Measurements from ENCODE around the gene WEE1. TPM values are rescaled to one million over a fixed set of nuclear protein-coding genes. Genes with fewer than 3 reads are reported as not detected.

Gene WEE1
- total and polyA plus RNA-seq, 5 donors, result 30.0 to 85.0 (median 53.5) TPM

GRCh38 chr11:9574622-9575259 is 1.3 kb downstream of the WEE1 start:
- Histone ChIP-seq H3K27ac (ENCODE audit: low read length) (peak overlapping the region; percentile 89), H3K4me1 (ENCODE audit: control insufficient read depth, insufficient read depth, low read length) (peaks cover 4% of the 10 kb centered on the region), H3K9me3 (ENCODE audit: control insufficient read depth, low read length) (no peaks in the 10 kb centered on the region), H3K27me3 (ENCODE audit: control insufficient read depth, insufficient read depth) (no peaks in the 10 kb centered on the region), H3K4me3 (ENCODE audit: low read length) (peak overlapping the region; percentile 86)
- DNase-seq (peak; percentile 44 to 81 (median 78)), ATAC-seq (peak in 1 of 2 donors; percentile 0)
- under 1% methylated on average over 43 of the region's 43 CpGs for WGBS
- intact Hi-C loops (cut with DNase I), result loop anchor here in 1 of 4 donors (10.0 kb wide), 1 partner anchor 50 kb away; no protein-coding TSS in a partner anchor

- WGBS, result 7% methylated on average over 17 of the region's 17 CpGs
- no peaks in the 10 kb centered on the region for H3K27me3 ChIP-seq (ENCODE audit: control insufficient read depth, insufficient read depth)
- peaks cover 1% of the 10 kb centered on the region for H3K4me1 ChIP-seq (ENCODE audit: control insufficient read depth, insufficient read depth, low read length)
- intact Hi-C loops (cut with DNase I), result loop anchor here in 1 of 4 donors (10.0 kb wide), 1 partner anchor 51 kb away; no protein-coding TSS in a partner anchor
- ATAC-seq, result peak; percentile 55 to 57
- peak overlapping the region; percentile 86 for H3K4me3 ChIP-seq (ENCODE audit: low read length)
- no peaks in the 10 kb centered on the region for H3K9me3 ChIP-seq (ENCODE audit: control insufficient read depth, low read length)
- peak; percentile 57 to 78 (median 72) for DNase-seq
- H3K27ac ChIP-seq (ENCODE audit: low read length), result peak overlapping the region; percentile 89
Measured at GRCh38 chr11:9575260-9576240, 2.1 kb downstream of the WEE1 start.

- intact Hi-C loops (cut with DNase I), result loop anchor here in 1 of 4 donors (10.0 kb wide), 1 partner anchor 52 kb away; no protein-coding TSS in a partner anchor
- ATAC-seq (no peak), DNase-seq (no peak)
- no peaks in the 10 kb centered on the region for H3K27me3 ChIP-seq (ENCODE audit: control insufficient read depth, insufficient read depth)
- peak overlapping the region; percentile 86 for H3K4me3 ChIP-seq (ENCODE audit: low read length)
- no peaks in the 10 kb centered on the region for H3K9me3 ChIP-seq (ENCODE audit: control insufficient read depth, low read length)
- no peak overlapping the region for H3K27ac ChIP-seq (ENCODE audit: low read length)
- WGBS, result 38% methylated on average over 4 of the region's 4 CpGs
- H3K4me1 ChIP-seq (ENCODE audit: control insufficient read depth, insufficient read depth, low read length), result peaks cover 1% of the 10 kb centered on the region
Measured at GRCh38 chr11:9576701-9577381, 3.4 kb downstream of the WEE1 start.

DNA sequence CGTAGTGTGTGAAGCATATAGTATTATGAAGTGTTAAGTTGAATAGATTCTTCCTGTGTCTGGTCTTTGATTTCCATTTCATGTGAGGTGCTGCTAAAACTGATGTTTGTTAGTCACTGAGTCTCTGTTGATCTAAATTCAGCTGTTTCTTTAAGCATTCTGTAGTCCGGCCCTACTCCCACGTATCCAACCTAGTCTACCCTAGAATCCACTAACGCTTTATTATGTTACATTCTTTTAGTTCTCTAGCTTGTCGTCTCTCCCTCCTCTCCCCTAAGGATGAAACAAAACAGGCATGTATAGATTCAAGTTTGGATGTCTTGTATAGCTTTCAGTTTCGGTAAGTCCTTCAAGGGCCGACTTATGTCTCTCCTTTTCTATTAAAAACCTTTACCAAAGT is 4.1 kb downstream of the WEE1 start:
- no peaks in the 10 kb centered on the region for H3K9me3 ChIP-seq (ENCODE audit: control insufficient read depth, low read length)
- WGBS, result 34% methylated on average over 7 of the region's 7 CpGs
- DNase-seq (no peak), ATAC-seq (no peak)
- peak overlapping the region; percentile 55 for H3K27ac ChIP-seq (ENCODE audit: low read length)
- intact Hi-C loops (cut with DNase I), result loop anchor here in 1 of 4 donors (10.0 kb wide), 1 partner anchor 53 kb away; no protein-coding TSS in a partner anchor
- no peaks in the 10 kb centered on the region for H3K27me3 ChIP-seq (ENCODE audit: control insufficient read depth, insufficient read depth)
- H3K4me3 ChIP-seq (ENCODE audit: low read length), result peak overlapping the region; percentile 86
- H3K4me1 ChIP-seq (ENCODE audit: control insufficient read depth, insufficient read depth, low read length), result peaks cover 1% of the 10 kb centered on the region

DNA sequence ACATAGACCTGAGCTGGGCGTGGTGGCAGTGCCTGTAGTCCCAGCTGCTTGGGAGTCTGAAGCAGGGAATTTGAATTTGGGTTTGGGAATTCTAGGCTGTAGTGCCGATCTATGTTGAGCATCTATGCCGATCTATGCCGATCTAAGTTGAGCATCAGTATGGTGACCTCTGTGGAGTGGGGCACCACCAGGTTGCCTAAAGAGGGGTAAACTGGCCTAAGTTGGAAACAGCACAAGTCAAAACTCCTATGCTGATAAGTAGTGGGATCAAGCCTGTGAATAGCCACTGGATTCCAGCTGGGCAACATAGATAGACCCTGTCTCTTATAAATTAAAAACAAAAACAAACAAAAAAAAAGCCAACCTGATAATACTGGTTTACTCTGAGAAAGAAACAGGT is 7.4 kb downstream of the WEE1 start:
- no peak for ATAC-seq
- Histone ChIP-seq H3K9me3 (ENCODE audit: control insufficient read depth, low read length) (no peaks in the 10 kb centered on the region), H3K27ac (ENCODE audit: low read length) (no peak overlapping the region), H3K4me1 (ENCODE audit: control insufficient read depth, insufficient read depth, low read length) (peaks cover 1% of the 10 kb centered on the region), H3K27me3 (ENCODE audit: control insufficient read depth, insufficient read depth) (no peaks in the 10 kb centered on the region), H3K4me3 (ENCODE audit: low read length) (no peak overlapping the region)
- DNase-seq, result no peak
- intact Hi-C loops (cut with DNase I), result no loop called here
- whole genome bisulfite sequencing, result 98% methylated on average over 4 of the region's 4 CpGs

DNA sequence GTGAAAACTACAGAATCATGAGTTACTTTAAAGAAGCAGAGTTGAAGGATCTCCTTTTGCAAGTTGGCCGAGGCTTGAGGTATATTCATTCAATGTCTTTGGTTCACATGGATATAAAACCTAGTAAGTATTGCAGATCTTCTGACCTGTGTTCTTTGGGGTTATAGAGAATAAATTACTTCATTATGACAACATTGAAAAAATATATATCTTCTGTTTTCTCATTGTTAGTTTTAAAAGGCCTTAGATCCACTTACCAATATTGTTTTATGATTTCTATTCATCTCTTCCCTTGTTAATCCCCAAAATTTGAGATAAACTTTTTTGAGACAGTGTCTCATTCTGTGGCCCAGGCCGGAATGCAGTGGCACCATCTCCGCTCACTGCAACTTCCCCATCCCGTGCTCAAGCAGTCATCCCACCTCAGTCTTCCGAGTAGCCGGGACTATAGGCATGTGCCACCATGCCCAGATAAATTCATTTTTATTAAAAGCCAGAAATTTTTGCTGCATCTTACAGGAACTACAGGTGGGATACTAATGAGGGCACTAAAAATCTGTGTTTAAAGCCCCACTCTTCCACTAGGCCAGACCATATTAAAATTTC is 8.2 kb downstream of the WEE1 start:
- H3K9me3 ChIP-seq (ENCODE audit: control insufficient read depth, low read length), result no peaks in the 10 kb centered on the region
- H3K27ac ChIP-seq (ENCODE audit: low read length), result no peak overlapping the region
- ATAC-seq (no peak), DNase-seq (no peak)
- intact Hi-C loops (cut with DNase I), result no loop called here
- H3K4me3 ChIP-seq (ENCODE audit: low read length), result no peak overlapping the region
- H3K4me1 ChIP-seq (ENCODE audit: control insufficient read depth, insufficient read depth, low read length), result peaks cover 1% of the 10 kb centered on the region
- no peaks in the 10 kb centered on the region for H3K27me3 ChIP-seq (ENCODE audit: control insufficient read depth, insufficient read depth)
- 97% methylated on average over 6 of the region's 6 CpGs for WGBS

GRCh38 chr11:9590717-9591116 is 17.2 kb downstream of the WEE1 start:
- no peak for DNase-seq
- H3K4me3 ChIP-seq (ENCODE audit: low read length), result no peak overlapping the region
- no peaks in the 10 kb centered on the region for H3K4me1 ChIP-seq (ENCODE audit: control insufficient read depth, insufficient read depth, low read length)
- H3K27me3 ChIP-seq (ENCODE audit: control insufficient read depth, insufficient read depth), result no peaks in the 10 kb centered on the region
- 62% methylated on average over 4 of the region's 4 CpGs for WGBS
- intact Hi-C loops (cut with DNase I), result no loop called here
- ATAC-seq, result no peak
- no peak overlapping the region for H3K27ac ChIP-seq (ENCODE audit: low read length)
- no peaks in the 10 kb centered on the region for H3K9me3 ChIP-seq (ENCODE audit: control insufficient read depth, low read length)

DNA sequence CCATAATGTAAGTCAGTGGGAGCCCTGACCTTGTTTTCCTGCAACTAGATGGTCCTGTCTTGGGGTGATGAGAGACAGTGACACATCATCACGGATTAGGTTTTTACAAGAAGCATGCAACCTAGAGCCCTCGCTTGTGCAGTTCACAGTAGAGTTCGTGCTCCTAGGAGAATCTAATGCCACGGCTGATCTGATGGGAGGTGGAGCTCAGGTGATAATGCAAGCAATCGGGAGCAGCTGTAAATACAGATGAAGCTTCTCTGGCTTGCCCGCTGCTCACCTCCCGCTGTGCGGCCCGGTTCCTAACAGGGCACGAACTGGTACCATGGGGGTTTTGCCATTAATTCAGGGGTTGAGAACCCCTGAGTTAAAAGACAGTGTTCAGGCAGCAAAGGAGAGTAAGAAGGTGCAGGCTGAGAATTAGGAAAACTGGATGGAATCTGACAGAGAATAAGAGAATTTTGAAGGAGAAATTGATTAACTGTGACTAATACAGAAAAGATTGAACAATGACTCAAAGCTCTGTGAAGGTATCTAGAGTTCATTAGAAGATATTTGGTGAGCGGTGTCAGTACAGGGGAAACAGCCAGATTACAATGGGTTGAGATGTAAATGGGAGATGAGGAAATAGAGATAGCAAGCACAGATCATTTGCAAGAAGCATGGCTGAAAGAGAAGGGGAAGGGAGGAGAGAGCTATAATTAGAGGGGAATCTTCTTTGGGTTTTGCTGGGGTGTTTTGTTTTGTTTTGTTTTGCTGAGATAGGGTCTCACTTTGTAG is 21.0 kb downstream of the WEE1 start:
- Histone ChIP-seq H3K27ac (ENCODE audit: low read length) (no peak overlapping the region), H3K4me3 (ENCODE audit: low read length) (no peak overlapping the region), H3K4me1 (ENCODE audit: control insufficient read depth, insufficient read depth, low read length) (no peaks in the 10 kb centered on the region), H3K27me3 (ENCODE audit: control insufficient read depth, insufficient read depth) (no peaks in the 10 kb centered on the region), H3K9me3 (ENCODE audit: control insufficient read depth, low read length) (no peaks in the 10 kb centered on the region)
- no peak for DNase-seq
- WGBS, result 79% methylated on average over 11 of the region's 11 CpGs
- intact Hi-C loops (cut with DNase I), result no loop called here
- no peak for ATAC-seq

- no peak overlapping the region for H3K4me3 ChIP-seq (ENCODE audit: low read length)
- 81% methylated on average over 4 of the region's 4 CpGs for WGBS
- ATAC-seq, result no peak
- no peaks in the 10 kb centered on the region for H3K27me3 ChIP-seq (ENCODE audit: control insufficient read depth, insufficient read depth)
- intact Hi-C loops (cut with DNase I), result no loop called here
- DNase-seq, result no peak
- peaks cover 4% of the 10 kb centered on the region for H3K4me1 ChIP-seq (ENCODE audit: control insufficient read depth, insufficient read depth, low read length)
- no peaks in the 10 kb centered on the region for H3K9me3 ChIP-seq (ENCODE audit: control insufficient read depth, low read length)
- no peak overlapping the region for H3K27ac ChIP-seq (ENCODE audit: low read length)
Measured at GRCh38 chr11:9596926-9597464, 23.5 kb downstream of the WEE1 start.

- H3K27me3 ChIP-seq (ENCODE audit: control insufficient read depth, insufficient read depth), result no peaks in the 10 kb centered on the region
- no peaks in the 10 kb centered on the region for H3K9me3 ChIP-seq (ENCODE audit: control insufficient read depth, low read length)
- 86% methylated on average over 2 of the region's 2 CpGs for WGBS
- no peak overlapping the region for H3K4me3 ChIP-seq (ENCODE audit: low read length)
- intact Hi-C loops (cut with DNase I), result no loop called here
- ATAC-seq, result no peak
- no peak overlapping the region for H3K27ac ChIP-seq (ENCODE audit: low read length)
- no peak for DNase-seq
- H3K4me1 ChIP-seq (ENCODE audit: control insufficient read depth, insufficient read depth, low read length), result peaks cover 4% of the 10 kb centered on the region
Measured at GRCh38 chr11:9600166-9600565, 26.7 kb downstream of the WEE1 start.

All from right cardiac atrium (tissue), 5 donors.